Retinal pigment epithelial cell (primary cell): ENCODE results near the gene PEMT.

ENCODE experiments used
- DNase-seq: peaks from one replicate; pipeline ENCODE4 v3.0.0-alpha.2; 2010; ENCODE audit warnings: low read depth
- H3K4me3 ChIP-seq: 2 replicates; pipeline ENCODE4 v1.5.1; 2011; ENCODE audit warnings: mild to moderate bottlenecking, low read length, control low read depth, moderate library complexity
- CTCF ChIP-seq: conservative IDR thresholded peaks from 2 replicates; pipeline ENCODE4 v1.5.1; 2011; ENCODE audit warnings: low read depth, low read length, control low read depth, inconsistent platforms

The PEMT gene

GRCh38 chr17:17603178-17603894 lies 11.8 kb upstream of the PEMT start:
- DNase-seq, result no peak
- H3K4me3 ChIP-seq, result no peak overlapping the region
- no peak for TF ChIP-seq CTCF

GRCh38 chr17:17599965-17600364 lies 8.5 kb upstream of the PEMT start:
- no peak for TF ChIP-seq CTCF
- H3K4me3 ChIP-seq, result no peak overlapping the region
- no peak for DNase-seq

- TF ChIP-seq CTCF, result no peak
- H3K4me3 ChIP-seq, result no peak overlapping the region
- DNase-seq, result no peak
Measured at GRCh38 chr17:17598003-17598402, 6.5 kb upstream of the PEMT start.

GRCh38 chr17:17595755-17596154 lies 4.2 kb upstream of the PEMT start:
- no peak for TF ChIP-seq CTCF
- H3K4me3 ChIP-seq, result no peak overlapping the region
- DNase-seq, result no peak

GRCh38 chr17:17593222-17593620 lies 1.7 kb upstream of the PEMT start:
- H3K4me3 ChIP-seq, result no peak overlapping the region
- no peak for TF ChIP-seq CTCF

GRCh38 chr17:17590883-17591354 lies 589 bp downstream of the PEMT start:
- no peak for DNase-seq
- no peak for TF ChIP-seq CTCF
- peak overlapping the region; percentile 83 for H3K4me3 ChIP-seq

More at GRCh38 chr17:17593222-17593620, 1.7 kb upstream of the PEMT start:
- no peak for DNase-seq

- H3K4me3 ChIP-seq, result peak overlapping the region; percentile 83
- DNase-seq, result no peak
- TF ChIP-seq CTCF, result no peak
Measured at GRCh38 chr17:17590141-17590751, 1.3 kb downstream of the PEMT start.
